Adrenal gland (tissue), 5 donors: ENCODE data around the gene FAM131C.

Experiments
- CTCF ChIP-seq, 6 experiments: fragments of 450-650 bp in 4 of 6; fragments of 200-600 bp in 2 of 6; sonication (generic) in 1 of 6; IDR thresholded peaks; 1 replicate in 5 of 6; 2 replicates in 1 of 6; pipeline versions ENCODE4 v1.5.1 to v1.8.0; 2016 to 2021; ENCODE audit warnings: antibody characterized with exemption in 6 of 6, mild to moderate bottlenecking in 2 of 6, moderate library complexity in 1 of 6
- POLR2A ChIP-seq, 2 donors: fragments of 450-650 bp; IDR thresholded peaks; one replicate each; pipeline ENCODE4 v1.6.1; 2017; ENCODE audit warnings: antibody characterized with exemption in 2 of 2, mild to moderate bottlenecking in 2 of 2, moderate library complexity in 1 of 2
- donor health status: DM: no; HTN: no; CAD: no.

DNA sequence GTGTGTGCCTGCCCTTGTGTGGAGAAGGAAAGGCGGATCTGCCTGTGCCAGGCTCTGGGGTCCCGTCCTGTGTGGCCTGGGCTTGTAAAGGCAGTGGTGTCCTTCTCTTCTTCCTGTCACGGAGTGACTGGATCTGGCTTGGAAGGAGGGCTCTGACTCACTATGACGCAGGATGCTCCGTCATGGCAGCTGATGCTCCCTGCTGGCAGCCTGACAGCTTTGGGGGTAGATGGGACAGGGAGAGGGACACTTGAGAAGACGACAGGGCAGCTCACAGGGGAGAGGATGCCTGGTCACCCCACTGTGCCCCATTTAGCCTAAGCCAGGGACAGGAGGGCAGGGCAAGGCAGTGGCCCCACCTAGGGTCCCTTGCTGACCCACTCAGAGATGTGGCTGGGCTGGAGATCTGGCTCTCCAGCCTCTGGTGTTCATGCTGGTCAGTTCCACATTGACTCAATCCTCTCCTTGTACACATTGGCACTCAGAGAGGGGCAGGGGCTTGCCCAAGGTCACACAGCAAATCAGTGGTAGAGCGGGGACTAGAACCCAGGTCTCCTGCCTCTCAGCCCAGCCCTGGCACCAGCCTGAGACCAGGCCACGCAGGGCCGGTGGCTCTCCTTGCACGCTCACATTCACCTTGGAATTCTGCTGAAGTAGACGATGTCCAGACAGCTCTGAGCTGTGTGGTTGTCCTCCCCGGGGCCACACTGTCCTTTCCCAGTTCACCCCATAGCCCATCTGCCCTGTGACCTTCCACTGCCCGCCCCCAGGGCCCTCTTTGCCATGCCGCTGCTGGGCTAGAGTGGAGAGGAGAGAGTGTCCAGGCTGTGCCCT, 2.8 kb upstream of the FAM131C start:
- TF ChIP-seq CTCF (IDR thresholded peaks at IDR 0.05) (no peak), POLR2A (IDR thresholded peaks at IDR 0.05) (peak; percentile 51 to 97)
